GM10266 (cell line): Measurements from ENCODE around the gene DNAJC21.

Experiments used
- DNase-seq: peaks from one replicate; pipeline ENCODE4 v3.0.0; 2012; ENCODE audit errors: extremely low spot score
- TF ChIP-seq, protein P1 (sequence below): IDR thresholded peaks from 2 replicates; pipeline ENCODE4 v1.5.1; 2012; ENCODE audit warnings: mild to moderate bottlenecking, low read depth; ENCODE audit not compliant: control insufficient read depth, insufficient read depth; ENCODE audit errors: missing control alignments

The DNAJC21 gene

DNA sequence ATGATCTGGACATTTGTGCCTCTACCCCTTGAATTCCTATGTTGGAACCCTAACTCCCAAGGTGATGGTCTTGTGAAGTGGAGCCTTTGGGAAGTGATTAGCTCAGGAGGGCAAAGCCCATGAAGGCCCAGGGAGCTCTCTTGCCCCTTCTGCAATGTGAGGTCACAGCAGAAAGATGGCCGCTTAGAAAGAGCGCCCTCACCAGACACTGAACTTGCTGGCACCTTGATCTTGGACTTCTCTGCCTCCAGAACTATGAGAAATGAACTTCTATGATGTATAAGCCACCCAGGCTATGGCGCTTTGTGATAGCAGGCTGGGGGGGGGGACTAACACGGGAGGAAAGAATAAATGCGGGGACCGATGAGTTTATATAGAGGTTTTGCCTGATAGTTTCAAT lies 73.1 kb downstream of the DNAJC21 start:
- DNase-seq = no peak
- TF ChIP-seq, protein P1, sequence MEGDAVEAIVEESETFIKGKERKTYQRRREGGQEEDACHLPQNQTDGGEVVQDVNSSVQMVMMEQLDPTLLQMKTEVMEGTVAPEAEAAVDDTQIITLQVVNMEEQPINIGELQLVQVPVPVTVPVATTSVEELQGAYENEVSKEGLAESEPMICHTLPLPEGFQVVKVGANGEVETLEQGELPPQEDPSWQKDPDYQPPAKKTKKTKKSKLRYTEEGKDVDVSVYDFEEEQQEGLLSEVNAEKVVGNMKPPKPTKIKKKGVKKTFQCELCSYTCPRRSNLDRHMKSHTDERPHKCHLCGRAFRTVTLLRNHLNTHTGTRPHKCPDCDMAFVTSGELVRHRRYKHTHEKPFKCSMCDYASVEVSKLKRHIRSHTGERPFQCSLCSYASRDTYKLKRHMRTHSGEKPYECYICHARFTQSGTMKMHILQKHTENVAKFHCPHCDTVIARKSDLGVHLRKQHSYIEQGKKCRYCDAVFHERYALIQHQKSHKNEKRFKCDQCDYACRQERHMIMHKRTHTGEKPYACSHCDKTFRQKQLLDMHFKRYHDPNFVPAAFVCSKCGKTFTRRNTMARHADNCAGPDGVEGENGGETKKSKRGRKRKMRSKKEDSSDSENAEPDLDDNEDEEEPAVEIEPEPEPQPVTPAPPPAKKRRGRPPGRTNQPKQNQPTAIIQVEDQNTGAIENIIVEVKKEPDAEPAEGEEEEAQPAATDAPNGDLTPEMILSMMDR = no peak

DNA sequence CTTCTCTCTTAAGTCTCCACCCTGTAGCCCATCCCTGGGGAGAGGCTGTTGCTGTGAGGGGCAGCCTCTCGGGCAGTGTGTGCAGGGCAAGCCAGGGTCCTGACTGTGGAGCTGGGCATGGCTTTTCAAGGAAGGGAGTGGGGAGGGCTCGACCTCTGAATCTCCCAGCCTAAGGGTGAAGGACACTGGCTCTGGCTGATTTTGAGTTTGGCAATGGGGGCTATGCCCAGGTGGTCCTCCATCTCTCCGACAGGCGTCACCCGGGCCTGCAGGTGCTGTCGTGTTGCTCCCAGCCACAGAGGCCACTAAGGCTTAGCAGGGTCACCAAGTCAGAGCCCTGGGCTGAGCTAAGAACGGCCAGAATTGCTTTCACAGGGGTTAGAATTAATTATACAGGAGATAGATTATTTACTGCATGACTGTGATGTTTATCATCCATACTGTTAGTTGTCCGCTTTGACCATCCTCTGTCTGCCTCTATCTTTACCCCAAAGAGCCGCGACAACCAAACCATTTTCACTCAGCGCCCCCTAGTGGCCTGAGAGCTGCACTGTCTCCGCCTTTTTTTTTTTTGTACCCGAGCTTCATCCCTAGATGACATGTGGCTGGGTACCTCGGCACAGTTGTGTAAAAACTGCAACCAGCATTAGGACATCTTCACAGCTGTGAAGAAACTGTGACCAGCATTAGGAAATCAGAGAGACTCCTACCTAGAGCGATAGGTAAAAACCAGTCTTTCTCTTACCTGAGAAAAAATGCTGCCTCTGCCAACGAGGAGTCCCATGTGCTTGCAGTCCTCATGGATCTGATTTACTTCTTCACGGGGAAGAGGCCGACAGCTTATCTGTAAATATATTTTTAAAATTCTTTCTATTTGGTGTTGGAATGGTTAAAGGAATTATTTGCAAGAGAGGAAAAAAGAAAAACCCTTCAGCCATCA lies 73.9 kb downstream of the DNAJC21 start:
- DNase-seq = peak; percentile 69
- TF ChIP-seq, protein P1 = peak; percentile 88

- no peak for DNase-seq
- TF ChIP-seq, protein P1 = no peak
Observed at GRCh38 chr5:35004200-35004599, 74.8 kb downstream of the DNAJC21 start.

DNA sequence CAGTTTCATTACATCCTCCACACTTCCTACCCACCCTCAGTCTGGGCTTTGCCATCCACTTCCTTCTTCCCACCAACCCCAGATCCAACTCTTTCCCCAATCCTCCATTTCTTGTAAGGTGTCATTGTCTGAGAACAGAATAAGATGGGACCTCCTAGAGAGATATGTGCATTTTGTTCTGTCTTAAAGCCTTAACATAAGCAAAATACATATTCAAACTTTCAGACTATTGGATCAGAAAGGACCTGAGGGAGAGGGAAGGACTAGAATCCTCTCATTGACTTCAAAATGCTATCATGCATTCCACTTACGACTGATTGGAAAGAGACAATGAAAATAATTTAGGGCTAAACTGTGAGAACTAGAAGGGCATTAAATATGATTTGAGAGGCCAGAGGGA lies 75.4 kb downstream of the DNAJC21 start:
- TF ChIP-seq, protein P1 = no peak
- DNase-seq = no peak
